Measurements from ENCODE around the gene NCK2. TPM values are rescaled to one million over a fixed set of nuclear protein-coding genes. Genes with fewer than 3 reads are reported as not detected.

Gene NCK2
- total RNA-seq, 4 donors from 2014 or later: 56.1 to 69.6 (median 58.7) TPM

- WGBS, 2 donors: 80 to 90% methylated on average over 2 of the region's 2 CpGs
- H3K4me3 ChIP-seq (ENCODE audit: low read depth, poor library complexity, severe bottlenecking): no peak overlapping the region
- intact Hi-C loops (cut with DNase I; ENCODE audit: low total_unique reads): no loop called here
- TF ChIP-seq POLR2A (IDR thresholded peaks at IDR 0.05): no peak
- TF ChIP-seq CTCF (IDR thresholded peaks at IDR 0.05): no peak
- DNase-seq (ENCODE audit: low spot score in 2 of 2): no peak
These were observed 170.4 kb downstream of the NCK2 start for GRCh38 chr2:105915005-105915558.

- intact Hi-C loops (cut with DNase I; ENCODE audit: low total_unique reads): no loop called here
- TF ChIP-seq CTCF (IDR thresholded peaks at IDR 0.05): no peak
- TF ChIP-seq POLR2A (IDR thresholded peaks at IDR 0.05): no peak
- no peak for DNase-seq (ENCODE audit: low spot score in 2 of 2)
- no peak overlapping the region for H3K4me3 ChIP-seq (ENCODE audit: low read depth, poor library complexity, severe bottlenecking)
- 59 to 75% methylated on average over 4 of the region's 4 CpGs for WGBS, 2 donors
These were observed 172.5 kb downstream of the NCK2 start for GRCh38 chr2:105917226-105917625.

GRCh38 chr2:105917688-105918087 is 173.0 kb downstream of the NCK2 start:
- no peak for DNase-seq (ENCODE audit: low spot score in 2 of 2)
- WGBS, 2 donors: 79 to 82% methylated on average over 4 of the region's 4 CpGs
- H3K4me3 ChIP-seq (ENCODE audit: low read depth, poor library complexity, severe bottlenecking): no peak overlapping the region
- intact Hi-C loops (cut with DNase I; ENCODE audit: low total_unique reads): no loop called here
- TF ChIP-seq POLR2A (IDR thresholded peaks at IDR 0.05): no peak
- no peak for TF ChIP-seq CTCF (IDR thresholded peaks at IDR 0.05)

GRCh38 chr2:105919191-105919811 is 174.6 kb downstream of the NCK2 start:
- 63 to 74% methylated on average over 3 of the region's 3 CpGs for WGBS, 2 donors
- no peak for DNase-seq (ENCODE audit: low spot score in 2 of 2)
- TF ChIP-seq CTCF (IDR thresholded peaks at IDR 0.05) (no peak), POLR2A (IDR thresholded peaks at IDR 0.05) (no peak)
- H3K4me3 ChIP-seq (ENCODE audit: low read depth, poor library complexity, severe bottlenecking): no peak overlapping the region
- intact Hi-C loops (cut with DNase I; ENCODE audit: low total_unique reads): no loop called here

GRCh38 chr2:105919826-105920225 is 175.1 kb downstream of the NCK2 start:
- intact Hi-C loops (cut with DNase I; ENCODE audit: low total_unique reads): no loop called here
- no peak for DNase-seq (ENCODE audit: low spot score in 2 of 2)
- TF ChIP-seq POLR2A (IDR thresholded peaks at IDR 0.05) (no peak), CTCF (IDR thresholded peaks at IDR 0.05) (no peak)

GRCh38 chr2:105924271-105924670 is 179.6 kb downstream of the NCK2 start:
- TF ChIP-seq POLR2A (IDR thresholded peaks at IDR 0.05) (no peak), CTCF (IDR thresholded peaks at IDR 0.05) (no peak)
- 78 to 82% methylated on average over 6 of the region's 6 CpGs for WGBS, 2 donors
- no peak for DNase-seq (ENCODE audit: low spot score in 2 of 2)
- intact Hi-C loops (cut with DNase I; ENCODE audit: low total_unique reads): no loop called here
- no peak overlapping the region for H3K4me3 ChIP-seq (ENCODE audit: low read depth, poor library complexity, severe bottlenecking)

More at GRCh38 chr2:105919826-105920225, 175.1 kb downstream of the NCK2 start:
- H3K4me3 ChIP-seq (ENCODE audit: low read depth, poor library complexity, severe bottlenecking): no peak overlapping the region
